H9 (cell line): ENCODE measurements around the gene WHAMM. TPM values are rescaled to one million over a fixed set of nuclear protein-coding genes. Genes with fewer than 3 reads are reported as not detected.

Source experiments
- DNase-seq: peaks from one replicate; pipeline ENCODE4 v3.0.0-alpha.2; 2017
- H2AFZ ChIP-seq: one replicate; pipeline ENCODE4 v1.6.1; 2013; ENCODE audit warnings: mild to moderate bottlenecking, low read length, control low read depth, moderate library complexity
- H2AK5ac ChIP-seq: 2 replicates; pipeline ENCODE4 v1.6.1; 2013; ENCODE audit warnings: low read length, control low read depth, mixed read lengths; ENCODE audit not compliant: insufficient read length
- H2BK120ac ChIP-seq: one replicate; pipeline ENCODE4 v1.6.1; 2013; ENCODE audit warnings: low read depth, mild to moderate bottlenecking, low read length, control low read depth, inconsistent platforms; ENCODE audit not compliant: poor library complexity, severe bottlenecking
- H2BK12ac ChIP-seq: 2 replicates; pipeline ENCODE4 v1.6.1; 2013; ENCODE audit warnings: low read length, control low read depth, mixed read lengths, low read depth; ENCODE audit not compliant: insufficient read length
- H2BK15ac ChIP-seq: 2 replicates; pipeline ENCODE4 v1.6.1; 2013; ENCODE audit warnings: low read depth, low read length, control low read depth
- H2BK20ac ChIP-seq: one replicate; pipeline ENCODE4 v1.6.1; 2013; ENCODE audit warnings: low read depth, mild to moderate bottlenecking, low read length, control low read depth, inconsistent platforms; ENCODE audit not compliant: poor library complexity, severe bottlenecking
- H2BK5ac ChIP-seq: 2 replicates; pipeline ENCODE4 v1.6.1; 2013; ENCODE audit warnings: low read length, control low read depth, mixed read lengths; ENCODE audit not compliant: insufficient read length
- H3K14ac ChIP-seq: 2 replicates; pipeline ENCODE4 v1.6.1; 2013; ENCODE audit warnings: low read length, control low read depth; ENCODE audit not compliant: insufficient read depth
- H3K18ac ChIP-seq: 2 replicates; pipeline ENCODE4 v1.6.1; 2013; ENCODE audit warnings: low read depth, mild to moderate bottlenecking, mixed read lengths, low read length, control low read depth; ENCODE audit not compliant: insufficient read length
- H3K23ac ChIP-seq: 2 replicates; pipeline ENCODE4 v1.6.1; 2013; ENCODE audit warnings: low read length, control low read depth, mixed read lengths, low read depth; ENCODE audit not compliant: insufficient read length
- H3K23me2 ChIP-seq: 2 replicates; pipeline ENCODE4 v1.6.1; 2013; ENCODE audit warnings: low read depth, mild to moderate bottlenecking, mixed read lengths, low read length, control low read depth; ENCODE audit not compliant: insufficient read length, poor library complexity, severe bottlenecking
- H3K27ac ChIP-seq: 2 replicates; pipeline ENCODE4 v1.5.1; 2013; ENCODE audit warnings: low read length, control low read depth, mixed read lengths, low read depth; ENCODE audit not compliant: insufficient read length
- H3K27me3 ChIP-seq: 2 replicates; pipeline ENCODE4 v1.6.1; 2013; ENCODE audit warnings: low read length, control low read depth, inconsistent platforms; ENCODE audit not compliant: insufficient read depth
- H3K4ac ChIP-seq: 2 replicates; pipeline ENCODE4 v1.6.1; 2013; ENCODE audit warnings: low read depth, mild to moderate bottlenecking, control low read depth, inconsistent platforms, low read length, moderate library complexity
- H3K4me1 ChIP-seq: 2 replicates; pipeline ENCODE4 v1.6.1; 2013; ENCODE audit warnings: low read length, control low read depth, inconsistent platforms; ENCODE audit not compliant: insufficient read depth
- H3K4me2 ChIP-seq: 2 replicates; pipeline ENCODE4 v1.6.1; 2013; ENCODE audit warnings: low read length, control low read depth, mixed read lengths; ENCODE audit not compliant: insufficient read length, insufficient read depth
- H3K56ac ChIP-seq: 2 replicates; pipeline ENCODE4 v1.6.1; 2013; ENCODE audit warnings: low read depth, mild to moderate bottlenecking, mixed read lengths, low read length, control low read depth; ENCODE audit not compliant: insufficient read length
- H3K79me1 ChIP-seq: 2 replicates; pipeline ENCODE4 v1.6.1; 2013; ENCODE audit warnings: low read depth, mild to moderate bottlenecking, moderate library complexity, low read length, control low read depth, inconsistent platforms; ENCODE audit not compliant: insufficient read depth, poor library complexity, severe bottlenecking
- H3K79me2 ChIP-seq: 2 replicates; pipeline ENCODE4 v1.6.1; 2013; ENCODE audit warnings: low read length, control low read depth, inconsistent platforms; ENCODE audit not compliant: insufficient read depth
- H3K9ac ChIP-seq: 2 replicates; pipeline ENCODE4 v1.6.1; 2013; ENCODE audit warnings: low read length, control low read depth, mixed read lengths; ENCODE audit not compliant: insufficient read length; ENCODE audit errors: extremely low read depth
- H3K9me3 ChIP-seq: one replicate; pipeline ENCODE4 v1.6.1; 2013; ENCODE audit warnings: low read depth, low read length, inconsistent platforms; ENCODE audit not compliant: control insufficient read depth
- H3T11ph ChIP-seq: one replicate; pipeline ENCODE4 v1.6.1; 2013; ENCODE audit warnings: mild to moderate bottlenecking, low read length, control low read depth, inconsistent platforms
- H4K20me1 ChIP-seq: one replicate; pipeline ENCODE4 v1.6.1; 2013; ENCODE audit not compliant: control insufficient read depth, insufficient read length, insufficient read depth
- H4K5ac ChIP-seq: 2 replicates; pipeline ENCODE4 v1.6.1; 2013; ENCODE audit warnings: low read depth, mild to moderate bottlenecking, mixed read lengths, low read length, control low read depth; ENCODE audit not compliant: insufficient read length
- H4K8ac ChIP-seq: replicated peaks from 2 replicates; pipeline ENCODE4 v1.6.1; 2013; ENCODE audit warnings: low read length, control low read depth, mixed read lengths, low read depth; ENCODE audit not compliant: insufficient read length
- H4K91ac ChIP-seq: 2 replicates; pipeline ENCODE4 v1.6.1; 2013; ENCODE audit warnings: low read depth, mild to moderate bottlenecking, moderate library complexity, mixed read lengths, low read length, control low read depth; ENCODE audit not compliant: insufficient read length
- H3K27ac Mint-ChIP-seq, 3 experiments: 2 replicates in 2 of 3; 3 replicates in 1 of 3; pipeline ENCODE4 v1.8.0; 2020 to 2021; ENCODE audit warnings: mixed read lengths in 3 of 3, mild to moderate bottlenecking in 1 of 3, moderate library complexity in 1 of 3
- H3K27me3 Mint-ChIP-seq: 2 replicates; pipeline ENCODE4 v1.8.0; 2021; ENCODE audit warnings: low read depth, mild to moderate bottlenecking, moderate library complexity, mixed read lengths
- H3K36me3 Mint-ChIP-seq, 3 experiments: 2 replicates in 2 of 3; 3 replicates in 1 of 3; pipeline ENCODE4 v1.8.0; 2020 to 2021; ENCODE audit warnings: low read depth in 3 of 3, mixed read lengths in 3 of 3; ENCODE audit not compliant: insufficient read depth in 1 of 3
- H3K4me1 Mint-ChIP-seq, 2 experiments: 2 replicates each; pipeline ENCODE4 v1.8.0; 2020; ENCODE audit warnings: mixed read lengths in 2 of 2
- H3K4me3 Mint-ChIP-seq, 2 experiments: 2 replicates in 1 of 2; 3 replicates in 1 of 2; pipeline ENCODE4 v1.8.0; 2020 to 2021; ENCODE audit warnings: mild to moderate bottlenecking in 2 of 2, mixed read lengths in 2 of 2, moderate library complexity in 1 of 2
- H3K9me3 Mint-ChIP-seq, 2 experiments: 2 replicates in 1 of 2; 3 replicates in 1 of 2; pipeline ENCODE4 v1.8.0; 2020; ENCODE audit warnings: mild to moderate bottlenecking in 2 of 2, mixed read lengths in 2 of 2, moderate library complexity in 1 of 2
- WGBS: extraction: QIAGEN DNeasy Blood & Tissue Kit; methylation state at CpG from one replicate; pipeline ENCODE4 v1.1.7; 2013; ENCODE audit warnings: missing lambda C conversion rate, low lambda C conversion rate, mixed read lengths; ENCODE audit not compliant: insufficient read length; ENCODE audit errors: extremely low coverage; 5-methylcytosine and 5-hydroxymethylcytosine counted together
- total RNA-seq: library from RNA; stranded (reverse); gene quantifications from 2 replicates; pipeline ENCODE4 v1.2.1, GENCODE V29; 2021
- TF ChIP-seq, protein P1 (sequence below): fragments of 200-600 bp; sonication (generic); conservative IDR thresholded peaks from 3 replicates; pipeline ENCODE4 v1.8.0; 2021; ENCODE audit warnings: antibody characterized with exemption, mild to moderate bottlenecking

WHAMM gene
- total RNA-seq, 1 experiment from 2014 or later: 3.0 TPM

DNA sequence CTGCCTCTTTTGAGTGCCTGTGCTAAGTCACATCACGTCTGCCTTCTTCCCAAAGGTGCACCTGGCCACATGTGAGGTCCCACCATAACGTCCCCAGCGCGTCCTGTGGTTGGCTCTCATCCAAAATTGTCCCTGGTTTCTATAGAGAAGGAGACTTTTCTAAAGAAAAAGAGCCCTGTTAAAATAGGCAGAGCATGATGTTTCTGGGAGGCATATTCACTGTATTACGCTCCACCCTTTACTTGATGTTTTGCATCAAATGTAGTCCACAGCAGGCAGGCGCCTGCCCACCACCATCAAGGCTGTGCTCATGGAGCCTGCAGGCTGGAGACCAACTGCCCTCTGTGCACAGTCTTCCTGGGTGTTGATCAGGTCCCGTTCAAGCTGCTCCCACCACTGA is 36.3 kb downstream of the WHAMM start:
- Histone ChIP-seq H3K79me1 (no peaks in the 10 kb centered on the region), H3K4ac (no peak overlapping the region), H2BK12ac (no peak overlapping the region), H3K23me2 (no peaks in the 10 kb centered on the region), H3K27ac (no peak overlapping the region), H3T11ph (no peak overlapping the region), H4K91ac (no peak overlapping the region), H2BK15ac (no peak overlapping the region), H4K5ac (no peak overlapping the region), H3K23ac (no peak overlapping the region), H3K56ac (no peak overlapping the region), H3K9me3 (no peaks in the 10 kb centered on the region), H3K14ac (no peak overlapping the region), H4K20me1 (no peaks in the 10 kb centered on the region), H2BK120ac (no peak overlapping the region), H3K9ac (no peak overlapping the region), H4K8ac (no peak overlapping the region), H2AFZ (no peak overlapping the region), H3K27me3 (no peaks in the 10 kb centered on the region), H2AK5ac (no peak overlapping the region), H3K4me2 (no peak overlapping the region), H2BK20ac (no peak overlapping the region), H2BK5ac (no peak overlapping the region), H3K79me2 (no peaks in the 10 kb centered on the region), H3K4me1 (no peaks in the 10 kb centered on the region), H3K18ac (no peak overlapping the region)
- no peaks in the 10 kb centered on the region for H3K27me3 Mint-ChIP-seq
- H3K36me3 Mint-ChIP-seq: no peaks in the 10 kb centered on the region
- no peak overlapping the region for H3K4me3 Mint-ChIP-seq
- H3K27ac Mint-ChIP-seq: no peak overlapping the region
- H3K4me1 Mint-ChIP-seq: peaks cover 14 to 20% of the 10 kb centered on the region in 2 experiments
- H3K9me3 Mint-ChIP-seq: no peaks in the 10 kb centered on the region
- no peak for DNase-seq
- WGBS: no CpG with 5 or more reads among the region's 7 CpGs
- TF ChIP-seq, protein P1, sequence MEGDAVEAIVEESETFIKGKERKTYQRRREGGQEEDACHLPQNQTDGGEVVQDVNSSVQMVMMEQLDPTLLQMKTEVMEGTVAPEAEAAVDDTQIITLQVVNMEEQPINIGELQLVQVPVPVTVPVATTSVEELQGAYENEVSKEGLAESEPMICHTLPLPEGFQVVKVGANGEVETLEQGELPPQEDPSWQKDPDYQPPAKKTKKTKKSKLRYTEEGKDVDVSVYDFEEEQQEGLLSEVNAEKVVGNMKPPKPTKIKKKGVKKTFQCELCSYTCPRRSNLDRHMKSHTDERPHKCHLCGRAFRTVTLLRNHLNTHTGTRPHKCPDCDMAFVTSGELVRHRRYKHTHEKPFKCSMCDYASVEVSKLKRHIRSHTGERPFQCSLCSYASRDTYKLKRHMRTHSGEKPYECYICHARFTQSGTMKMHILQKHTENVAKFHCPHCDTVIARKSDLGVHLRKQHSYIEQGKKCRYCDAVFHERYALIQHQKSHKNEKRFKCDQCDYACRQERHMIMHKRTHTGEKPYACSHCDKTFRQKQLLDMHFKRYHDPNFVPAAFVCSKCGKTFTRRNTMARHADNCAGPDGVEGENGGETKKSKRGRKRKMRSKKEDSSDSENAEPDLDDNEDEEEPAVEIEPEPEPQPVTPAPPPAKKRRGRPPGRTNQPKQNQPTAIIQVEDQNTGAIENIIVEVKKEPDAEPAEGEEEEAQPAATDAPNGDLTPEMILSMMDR: no peak
